Measurements from ENCODE around the gene SSBP3. TPM values are rescaled to one million over a fixed set of nuclear protein-coding genes. Genes with fewer than 3 reads are reported as not detected.

Gene SSBP3
- total RNA-seq, 1 donor from 2014 or later = 29.7 TPM

DNA sequence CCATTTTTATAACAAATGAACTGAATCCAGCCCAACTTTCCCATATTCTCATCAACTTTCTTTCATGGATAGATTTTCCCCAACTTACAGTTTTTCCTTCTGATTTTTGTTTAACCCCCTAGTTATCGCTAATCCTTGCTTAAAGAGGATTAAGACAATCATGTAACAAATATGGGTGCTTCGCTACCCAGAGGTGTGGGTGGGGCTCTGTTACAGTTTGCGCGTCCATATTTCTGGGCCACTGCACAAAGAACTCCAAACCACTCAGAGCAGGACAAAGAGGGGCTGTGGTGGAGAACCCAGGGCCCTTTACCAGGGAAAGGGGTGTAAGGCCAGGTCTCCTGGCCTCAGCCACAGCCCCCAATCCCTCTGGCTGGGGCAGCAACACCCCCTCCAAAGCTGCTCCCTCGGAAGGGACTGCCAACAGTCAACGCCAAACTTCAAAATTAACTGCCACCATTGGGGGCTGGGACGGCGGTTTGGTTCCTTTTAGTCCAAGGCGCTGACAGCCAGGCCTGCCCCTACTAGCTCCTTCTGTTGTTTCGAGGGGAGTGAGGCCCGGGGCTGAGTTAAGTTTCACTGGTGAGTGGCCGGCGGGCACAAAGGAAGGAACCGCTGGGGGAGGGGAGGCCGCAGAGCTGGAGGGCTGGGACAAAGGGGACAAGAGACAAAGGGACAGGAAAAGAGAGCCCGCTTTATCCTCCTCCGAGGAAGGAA lies 27.9 kb downstream of the SSBP3 start:
- Mint-ChIP-seq H3K36me3 (ENCODE audit: low read depth) (peaks cover 4% of the 10 kb centered on the region), H3K4me3 (no peak overlapping the region), H3K4me1 (peaks cover 50% of the 10 kb centered on the region), H3K27ac (no peak overlapping the region), H3K27me3 (no peaks in the 10 kb centered on the region), H3K9me3 (no peaks in the 10 kb centered on the region)
- intact Hi-C loops (cut with micrococcal nuclease) = no loop called here
- TF ChIP-seq, protein P1, sequence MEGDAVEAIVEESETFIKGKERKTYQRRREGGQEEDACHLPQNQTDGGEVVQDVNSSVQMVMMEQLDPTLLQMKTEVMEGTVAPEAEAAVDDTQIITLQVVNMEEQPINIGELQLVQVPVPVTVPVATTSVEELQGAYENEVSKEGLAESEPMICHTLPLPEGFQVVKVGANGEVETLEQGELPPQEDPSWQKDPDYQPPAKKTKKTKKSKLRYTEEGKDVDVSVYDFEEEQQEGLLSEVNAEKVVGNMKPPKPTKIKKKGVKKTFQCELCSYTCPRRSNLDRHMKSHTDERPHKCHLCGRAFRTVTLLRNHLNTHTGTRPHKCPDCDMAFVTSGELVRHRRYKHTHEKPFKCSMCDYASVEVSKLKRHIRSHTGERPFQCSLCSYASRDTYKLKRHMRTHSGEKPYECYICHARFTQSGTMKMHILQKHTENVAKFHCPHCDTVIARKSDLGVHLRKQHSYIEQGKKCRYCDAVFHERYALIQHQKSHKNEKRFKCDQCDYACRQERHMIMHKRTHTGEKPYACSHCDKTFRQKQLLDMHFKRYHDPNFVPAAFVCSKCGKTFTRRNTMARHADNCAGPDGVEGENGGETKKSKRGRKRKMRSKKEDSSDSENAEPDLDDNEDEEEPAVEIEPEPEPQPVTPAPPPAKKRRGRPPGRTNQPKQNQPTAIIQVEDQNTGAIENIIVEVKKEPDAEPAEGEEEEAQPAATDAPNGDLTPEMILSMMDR (IDR thresholded peaks at IDR 0.05) = no peak
- ChIA-PET POLR2A (interaction anchor here (0.9 kb wide), 1 partner anchor 26 kb away, joined by 3 read pairs; no protein-coding TSS in a partner anchor), CTCF (no interaction called here)
- DNase-seq (no peak), ATAC-seq (ENCODE audit: low read depth) (no peak)

DNA sequence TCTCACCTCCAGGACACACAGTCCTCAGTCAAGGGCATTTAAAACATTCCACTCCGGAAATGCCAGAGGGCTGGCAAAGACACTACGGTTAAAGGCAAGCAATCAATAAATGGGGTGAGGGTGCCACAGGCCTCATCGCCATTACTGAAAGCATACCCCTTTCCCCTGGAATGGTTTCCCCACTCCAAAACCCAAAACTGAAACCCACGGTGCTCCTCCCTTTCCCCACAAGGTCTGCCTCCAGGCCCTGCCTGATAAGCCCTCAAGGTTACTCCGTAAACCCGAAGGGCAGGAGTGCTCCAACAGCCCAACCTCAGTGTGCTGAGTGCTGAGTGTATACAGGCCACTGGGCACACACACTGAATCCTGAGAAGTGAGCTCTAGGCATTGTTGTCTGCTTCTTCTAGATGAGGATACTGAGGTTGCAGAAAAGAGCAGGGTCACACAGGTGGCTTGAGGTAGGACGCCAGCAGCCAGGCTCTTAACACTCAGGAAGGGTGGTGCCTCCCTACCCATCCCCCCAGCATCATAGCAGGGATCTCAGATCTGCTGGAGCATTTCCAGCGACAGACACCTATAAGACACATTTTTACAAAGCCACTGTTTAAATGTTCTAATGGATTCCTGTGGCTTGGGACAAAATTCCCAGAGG lies 29.0 kb downstream of the SSBP3 start:
- CTCF ChIA-PET = interaction anchor here (1.5 kb wide), 1 partner anchor 30 kb away, joined by 4 read pairs; no protein-coding TSS in a partner anchor
- POLR2A ChIA-PET = interaction anchor here (0.6 to 1.7 kb wide), 4 partner anchors 19 to 180 kb away, joined by 3 to 11 read pairs (median 5); partner anchors contain the start of gene SSBP3
- H3K4me1 Mint-ChIP-seq = peaks cover 62% of the 10 kb centered on the region
- TF ChIP-seq, protein P1 (IDR thresholded peaks at IDR 0.05) = no peak
- DNase-seq (no peak), ATAC-seq (ENCODE audit: low read depth) (no peak)
- intact Hi-C loops (cut with micrococcal nuclease) = loop anchor here (2.0 kb wide), 1 partner anchor 20 kb away; no protein-coding TSS in a partner anchor
- H3K27ac Mint-ChIP-seq = peak overlapping the region; percentile 85
- no peaks in the 10 kb centered on the region for H3K9me3 Mint-ChIP-seq
- H3K36me3 Mint-ChIP-seq (ENCODE audit: low read depth) = peaks cover 4% of the 10 kb centered on the region
- peak overlapping the region; percentile 36 for H3K4me3 Mint-ChIP-seq
- H3K27me3 Mint-ChIP-seq = no peaks in the 10 kb centered on the region

DNA sequence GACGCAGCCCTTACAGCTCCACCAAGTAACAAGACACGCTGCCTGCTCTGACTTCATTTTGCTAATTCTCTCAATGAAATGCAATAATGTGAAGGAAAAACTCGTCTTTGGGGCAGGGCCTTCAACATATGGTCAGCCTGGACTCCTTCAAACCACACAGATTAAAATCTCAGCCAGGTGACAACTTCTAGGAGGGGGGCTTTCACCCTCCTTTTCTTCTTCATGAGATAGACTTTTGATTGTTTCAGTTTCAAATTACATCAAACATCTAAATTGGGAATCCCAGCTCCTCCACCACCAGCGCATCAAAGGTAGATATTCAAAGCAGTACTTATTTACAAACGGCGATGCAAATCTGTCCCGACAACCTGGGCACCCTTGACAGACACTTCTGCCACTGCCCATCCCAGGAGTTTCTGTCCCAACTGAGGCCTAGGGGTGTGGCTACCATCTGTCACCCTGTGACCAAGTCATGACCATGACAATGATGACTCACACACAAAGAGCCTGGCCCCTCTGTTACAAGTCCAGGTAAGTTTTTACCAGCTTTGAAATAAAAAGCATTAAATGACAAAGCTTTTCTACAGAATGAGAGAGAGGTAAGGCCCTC lies 29.7 kb downstream of the SSBP3 start:
- Mint-ChIP-seq H3K4me3 (peak overlapping the region; percentile 36), H3K9me3 (no peaks in the 10 kb centered on the region), H3K36me3 (ENCODE audit: low read depth) (peaks cover 4% of the 10 kb centered on the region), H3K27ac (peak overlapping the region; percentile 85), H3K4me1 (peaks cover 65% of the 10 kb centered on the region), H3K27me3 (no peaks in the 10 kb centered on the region)
- TF ChIP-seq, protein P1 (IDR thresholded peaks at IDR 0.05) = no peak
- ChIA-PET CTCF (interaction anchor here (1.5 kb wide), 1 partner anchor 31 kb away, joined by 4 read pairs; no protein-coding TSS in a partner anchor), POLR2A (interaction anchor here (0.6 to 1.7 kb wide), 4 partner anchors 19 to 179 kb away, joined by 3 to 11 read pairs (median 5); partner anchors contain the start of gene SSBP3)
- intact Hi-C loops (cut with micrococcal nuclease) = loop anchor here (1.0 to 2.0 kb wide), 2 partner anchors 20 to 31 kb away; no protein-coding TSS in a partner anchor
- peak; percentile 78 for ATAC-seq (ENCODE audit: low read depth)
- no peak for DNase-seq

DNA sequence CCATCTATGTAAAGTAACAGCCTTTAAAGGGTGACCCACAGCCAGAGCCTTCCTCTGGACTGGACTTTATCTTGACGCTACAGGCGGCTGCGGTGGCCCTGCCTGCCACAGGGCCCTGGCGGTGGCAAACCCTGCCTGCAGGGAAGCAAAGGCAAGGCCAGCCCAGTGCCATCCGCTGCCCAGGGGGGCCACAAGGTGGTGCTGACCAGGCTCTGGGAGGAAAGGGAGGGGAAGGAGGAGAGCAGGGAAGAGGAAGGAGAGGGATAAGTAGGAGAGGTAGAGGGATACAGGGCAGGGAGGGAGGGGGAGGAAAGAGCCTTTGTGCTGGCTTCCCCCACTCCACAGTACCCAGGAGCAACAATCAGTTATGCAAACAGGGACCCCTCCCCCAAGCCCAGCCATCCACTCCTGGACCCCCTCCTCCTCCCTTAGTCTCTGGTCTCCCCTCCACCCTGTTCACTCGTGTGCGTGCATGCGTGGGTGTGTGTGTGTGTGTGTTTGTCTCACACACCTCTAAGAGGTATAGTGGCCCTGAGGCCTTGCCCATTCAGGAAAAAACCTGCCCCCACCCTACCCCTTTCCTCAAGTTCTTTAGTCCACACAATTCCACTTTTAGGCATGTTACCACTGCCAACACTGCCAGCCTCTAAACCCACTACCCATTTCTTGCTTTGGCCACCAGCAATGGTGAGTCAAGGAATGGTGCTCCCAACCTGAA lies 30.3 kb downstream of the SSBP3 start:
- Mint-ChIP-seq H3K9me3 (no peaks in the 10 kb centered on the region), H3K4me3 (peak overlapping the region; percentile 36), H3K36me3 (ENCODE audit: low read depth) (peaks cover 4% of the 10 kb centered on the region), H3K27ac (peak overlapping the region; percentile 85), H3K4me1 (peaks cover 67% of the 10 kb centered on the region), H3K27me3 (no peaks in the 10 kb centered on the region)
- TF ChIP-seq, protein P1 (IDR thresholded peaks at IDR 0.05) = no peak
- CTCF ChIA-PET = interaction anchor here (1.5 kb wide), 1 partner anchor 31 kb away, joined by 4 read pairs; no protein-coding TSS in a partner anchor
- ATAC-seq (ENCODE audit: low read depth) (no peak), DNase-seq (no peak)
- POLR2A ChIA-PET = interaction anchor here (0.8 to 1.7 kb wide), 3 partner anchors 18 to 31 kb away, joined by 3 to 11 read pairs (median 4); partner anchors contain the start of gene SSBP3
- intact Hi-C loops (cut with micrococcal nuclease) = loop anchor here (1.0 to 2.0 kb wide), 2 partner anchors 19 to 31 kb away; no protein-coding TSS in a partner anchor

Measured in activated B cell treated with CpG ODN at 0.5 μM for 24 hours (primary cell).